Hepatocyte (in vitro differentiated cells): Measurements from ENCODE around the gene LDLRAD3. TPM values are rescaled to one million over a fixed set of nuclear protein-coding genes. Genes with fewer than 3 reads are reported as not detected.

Experiments
- DNase-seq: peaks from one replicate; pipeline ENCODE4 v3.0.0-alpha.2; 2016; ENCODE audit warnings: low spot score
- H2AFZ ChIP-seq: fragments of 200-600 bp; sonication (generic); 2 replicates; pipeline ENCODE4 v1.6.0; 2016; ENCODE audit warnings: antibody characterized with exemption, mild to moderate bottlenecking
- H3K27ac ChIP-seq: fragments of 200-600 bp; sonication (generic); 2 replicates; pipeline ENCODE4 v1.5.1; 2016; ENCODE audit warnings: mild to moderate bottlenecking
- H3K27me3 ChIP-seq: fragments of 200-600 bp; sonication (generic); 2 replicates; pipeline ENCODE4 v1.6.1; 2016
- H3K36me3 ChIP-seq: fragments of 200-600 bp; sonication (generic); replicated peaks from 2 replicates; pipeline ENCODE4 v1.5.1; 2016; ENCODE audit warnings: low read depth; ENCODE audit not compliant: insufficient read depth
- H3K4me1 ChIP-seq: fragments of 200-600 bp; sonication (generic); 2 replicates; pipeline ENCODE4 v1.5.1; 2016; ENCODE audit warnings: mild to moderate bottlenecking, moderate library complexity; ENCODE audit not compliant: insufficient read depth
- H3K4me2 ChIP-seq: fragments of 200-600 bp; sonication (generic); 2 replicates; pipeline ENCODE4 v1.6.0; 2016
- H3K4me3 ChIP-seq: fragments of 200-600 bp; sonication (generic); 2 replicates; pipeline ENCODE4 v1.5.1; 2016; ENCODE audit warnings: mild to moderate bottlenecking
- H3K79me2 ChIP-seq: fragments of 200-600 bp; sonication (generic); 2 replicates; pipeline ENCODE4 v1.6.0; 2017; ENCODE audit warnings: mild to moderate bottlenecking
- H3K9me2 ChIP-seq: fragments of 200-600 bp; sonication (generic); replicated peaks from 2 replicates; pipeline ENCODE4 v1.6.0; 2017; ENCODE audit warnings: mild to moderate bottlenecking; ENCODE audit not compliant: insufficient read depth
- H3K9me3 ChIP-seq: fragments of 200-600 bp; sonication (generic); 2 replicates; pipeline ENCODE4 v1.5.1; 2016; ENCODE audit warnings: low read depth, mild to moderate bottlenecking
- H4K20me1 ChIP-seq: fragments of 200-600 bp; sonication (generic); 2 replicates; pipeline ENCODE4 v1.6.0; 2016; ENCODE audit warnings: mild to moderate bottlenecking; ENCODE audit not compliant: insufficient read depth, poor library complexity, severe bottlenecking
- CTCF ChIP-seq: fragments of 200-600 bp; sonication (generic); IDR thresholded peaks from 2 replicates; pipeline ENCODE4 v1.5.1; 2016; ENCODE audit warnings: antibody characterized with exemption, mild to moderate bottlenecking; ENCODE audit not compliant: poor library complexity
- EZH2 ChIP-seq: fragments of 200-600 bp; sonication (generic); IDR thresholded peaks from 2 replicates; pipeline ENCODE4 v1.6.1; 2016; ENCODE audit warnings: antibody characterized with exemption, mild to moderate bottlenecking, borderline replicate concordance
- EZH2phosphoT487 ChIP-seq: fragments of 200-600 bp; sonication (generic); IDR thresholded peaks from one replicate; pipeline ENCODE4 v1.6.1; 2018; ENCODE audit warnings: antibody characterized with exemption, mild to moderate bottlenecking, low read depth, moderate library complexity; ENCODE audit not compliant: unreplicated experiment, severe bottlenecking
- WGBS: methylation state at CpG from one replicate; pipeline ENCODE4 v1.1.6; 2016; ENCODE audit warnings: low lambda C conversion rate; ENCODE audit errors: missing lambda C conversion rate; 5-methylcytosine and 5-hydroxymethylcytosine counted together
- polyA plus RNA-seq: library from polyadenylated mRNA; unstranded; fragments of >200 nt; fragmentation: Nextera tagmentation; extraction: Ambion mirVana; gene quantifications from 2 replicates; pipeline ENCODE4 v1.2.1, GENCODE V29; 2016
- total RNA-seq: library from RNA; depleted of rRNA; stranded (reverse); fragments of >200 nt; gene quantifications from 2 replicates; pipeline ENCODE4 v1.2.3, GENCODE V29; 2014

Gene LDLRAD3
- total and polyA plus RNA-seq, 2 experiments from 2014 or later: 12.2 TPM

- Histone ChIP-seq H3K9me3 (no peaks in the 10 kb centered on the region), H2AFZ (no peak overlapping the region), H4K20me1 (no peaks in the 10 kb centered on the region), H3K9me2 (no peaks in the 10 kb centered on the region), H3K79me2 (no peaks in the 10 kb centered on the region), H3K4me2 (no peak overlapping the region), H3K4me3 (no peak overlapping the region), H3K4me1 (peaks cover 2% of the 10 kb centered on the region), H3K27me3 (no peaks in the 10 kb centered on the region), H3K36me3 (no peaks in the 10 kb centered on the region), H3K27ac (no peak overlapping the region)
- TF ChIP-seq EZH2phosphoT487 (no peak), EZH2 (no peak), CTCF (no peak)
- no peak for DNase-seq
- WGBS: 84% methylated on average over 9 of the region's 9 CpGs
These were observed 5.6 kb upstream of the LDLRAD3 start for GRCh38 chr11:35938231-35938630.

GRCh38 chr11:35943309-35943708 is 553 bp upstream of the LDLRAD3 start:
- 38% methylated on average over 9 of the region's 9 CpGs for WGBS

GRCh38 chr11:35944503-35945136 is 758 bp downstream of the LDLRAD3 start:
- Histone ChIP-seq H3K27me3 (no peaks in the 10 kb centered on the region), H3K4me3 (peak overlapping the region; percentile 59), H3K36me3 (no peaks in the 10 kb centered on the region), H2AFZ (peak overlapping the region; percentile 49), H3K9me2 (no peaks in the 10 kb centered on the region), H4K20me1 (no peaks in the 10 kb centered on the region), H3K27ac (peak overlapping the region; percentile 60), H3K79me2 (peaks cover 36% of the 10 kb centered on the region), H3K4me1 (peaks cover 5% of the 10 kb centered on the region), H3K9me3 (no peaks in the 10 kb centered on the region), H3K4me2 (peak overlapping the region; percentile 82)
- TF ChIP-seq CTCF (no peak), EZH2 (no peak), EZH2phosphoT487 (no peak)
- DNase-seq: no peak
- WGBS: 11% methylated on average over 26 of the region's 32 CpGs

More at GRCh38 chr11:35943309-35943708, 553 bp upstream of the LDLRAD3 start:
- Histone ChIP-seq H3K9me3 (no peaks in the 10 kb centered on the region), H2AFZ (peak overlapping the region; percentile 70), H3K27me3 (no peaks in the 10 kb centered on the region), H3K27ac (peak overlapping the region; percentile 90), H3K36me3 (no peaks in the 10 kb centered on the region), H3K79me2 (peaks cover 35% of the 10 kb centered on the region), H3K4me3 (peak overlapping the region; percentile 34), H3K9me2 (no peaks in the 10 kb centered on the region), H3K4me1 (peaks cover 5% of the 10 kb centered on the region), H4K20me1 (no peaks in the 10 kb centered on the region), H3K4me2 (peak overlapping the region; percentile 82)
- TF ChIP-seq EZH2phosphoT487: no peak
- no peak for DNase-seq

GRCh38 chr11:35945137-35945518 is 1.3 kb downstream of the LDLRAD3 start:
- no peak for DNase-seq
- peaks cover 39% of the 10 kb centered on the region for H3K79me2 ChIP-seq
- TF ChIP-seq EZH2 (no peak), CTCF (no peak), EZH2phosphoT487 (no peak)
- no peaks in the 10 kb centered on the region for H3K27me3 ChIP-seq
- H3K4me3 ChIP-seq: peak overlapping the region; percentile 59
- peaks cover under 1% of the 10 kb centered on the region for H4K20me1 ChIP-seq
- WGBS: 90% methylated on average over 2 of the region's 2 CpGs
- no peaks in the 10 kb centered on the region for H3K36me3 ChIP-seq
- H3K9me2 ChIP-seq: no peaks in the 10 kb centered on the region
- no peak overlapping the region for H3K27ac ChIP-seq
- H2AFZ ChIP-seq: peak overlapping the region; percentile 49
- no peaks in the 10 kb centered on the region for H3K9me3 ChIP-seq
- H3K4me1 ChIP-seq: peaks cover 5% of the 10 kb centered on the region
- peak overlapping the region; percentile 82 for H3K4me2 ChIP-seq
